ENCODE data around the gene MYT1. TPM values are rescaled to one million over a fixed set of nuclear protein-coding genes. Genes with fewer than 3 reads are reported as not detected.

Gene MYT1
- total RNA-seq, 1 experiment from 2014 or later, result 0.22 TPM

DNA sequence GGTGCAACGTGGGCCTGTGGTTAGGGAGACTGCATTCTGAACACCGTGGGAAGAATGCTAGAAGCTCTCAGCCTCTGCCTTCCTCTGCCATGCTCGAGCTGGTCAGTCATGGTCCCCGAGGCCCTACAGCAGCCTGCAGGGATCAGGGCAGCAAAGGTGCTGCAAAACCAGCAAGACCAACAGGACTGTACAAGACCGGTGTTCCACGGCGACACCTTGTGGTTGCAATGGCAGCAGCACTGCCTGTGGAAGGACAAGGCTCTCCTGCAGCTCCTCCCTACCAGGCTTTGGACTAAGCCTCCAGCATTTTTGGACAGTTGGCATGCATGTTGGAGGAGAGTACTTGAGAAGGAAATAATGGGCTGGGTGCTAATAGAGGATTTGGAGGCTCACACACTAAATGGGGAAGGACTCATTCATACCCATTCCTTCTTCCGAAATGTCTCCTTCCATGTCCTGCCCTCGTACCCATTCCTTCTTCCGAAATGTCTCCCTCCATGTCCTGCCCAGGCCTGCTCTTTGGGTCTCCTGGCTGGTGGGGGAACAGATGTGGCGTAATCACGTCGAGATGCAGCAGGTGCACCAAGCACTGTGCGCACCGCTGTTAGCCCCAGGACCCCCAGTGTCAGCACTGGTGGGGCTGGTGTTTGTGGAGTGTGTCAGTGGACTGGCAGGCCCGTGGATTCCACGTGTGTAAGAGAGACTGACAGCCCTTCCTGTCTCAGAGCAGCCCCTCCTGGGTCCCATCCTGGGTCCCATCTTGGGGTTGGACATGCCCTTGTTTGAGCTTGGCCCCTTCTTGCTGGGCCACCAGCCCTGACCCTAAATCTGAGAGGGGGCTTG lies 18.6 kb upstream of the MYT1 start:
- no peak overlapping the region for H3K27ac ChIP-seq (ENCODE audit: low read length)
- 0 out of 2 replicates have a peak, but pooled peaks cover 9% of the 10 kb centered on the region for H3K4me1 ChIP-seq (ENCODE audit: insufficient read depth, low read length)
- POLR2A ChIA-PET (ENCODE audit: unreplicated experiment), result no interaction called here
- TF ChIP-seq, protein P1, sequence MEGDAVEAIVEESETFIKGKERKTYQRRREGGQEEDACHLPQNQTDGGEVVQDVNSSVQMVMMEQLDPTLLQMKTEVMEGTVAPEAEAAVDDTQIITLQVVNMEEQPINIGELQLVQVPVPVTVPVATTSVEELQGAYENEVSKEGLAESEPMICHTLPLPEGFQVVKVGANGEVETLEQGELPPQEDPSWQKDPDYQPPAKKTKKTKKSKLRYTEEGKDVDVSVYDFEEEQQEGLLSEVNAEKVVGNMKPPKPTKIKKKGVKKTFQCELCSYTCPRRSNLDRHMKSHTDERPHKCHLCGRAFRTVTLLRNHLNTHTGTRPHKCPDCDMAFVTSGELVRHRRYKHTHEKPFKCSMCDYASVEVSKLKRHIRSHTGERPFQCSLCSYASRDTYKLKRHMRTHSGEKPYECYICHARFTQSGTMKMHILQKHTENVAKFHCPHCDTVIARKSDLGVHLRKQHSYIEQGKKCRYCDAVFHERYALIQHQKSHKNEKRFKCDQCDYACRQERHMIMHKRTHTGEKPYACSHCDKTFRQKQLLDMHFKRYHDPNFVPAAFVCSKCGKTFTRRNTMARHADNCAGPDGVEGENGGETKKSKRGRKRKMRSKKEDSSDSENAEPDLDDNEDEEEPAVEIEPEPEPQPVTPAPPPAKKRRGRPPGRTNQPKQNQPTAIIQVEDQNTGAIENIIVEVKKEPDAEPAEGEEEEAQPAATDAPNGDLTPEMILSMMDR (conservative IDR thresholded peaks at IDR 0.05; ENCODE audit: low read depth, low read length), result peak; percentile 53
- no peak for TF ChIP-seq EZH2 (IDR thresholded peaks at IDR 0.05; ENCODE audit: low read length, unreplicated experiment)
- H2AFZ ChIP-seq (ENCODE audit: low read length), result no peak overlapping the region
- H3K36me3 ChIP-seq (ENCODE audit: low read depth, low read length), result no peaks in the 10 kb centered on the region
- ATAC-seq (no peak), DNase-seq (no peak)
- CTCF ChIA-PET, result no interaction called here
- no peaks in the 10 kb centered on the region for H4K20me1 ChIP-seq (ENCODE audit: low read length)
- no peak overlapping the region for H3K9ac ChIP-seq (ENCODE audit: low read length)
- no peaks in the 10 kb centered on the region for H3F3A ChIP-seq (ENCODE audit: low read length, unreplicated experiment)
- H3K9me2 ChIP-seq (replicated peaks; ENCODE audit: low read length), result no peaks in the 10 kb centered on the region
- H3K4me3 ChIP-seq (ENCODE audit: low read length), result no peak overlapping the region
- no peak overlapping the region for H3K4me2 ChIP-seq (ENCODE audit: low read length)
- intact Hi-C loops (cut with micrococcal nuclease), result no loop called here
- H3K79me2 ChIP-seq (ENCODE audit: low read length), result no peaks in the 10 kb centered on the region
- BruUV-seq (replicated peaks), result no TSS peak
- H3K9me3 ChIP-seq (ENCODE audit: low read length), result 0 out of 2 replicates have a peak, but pooled peaks cover 8% of the 10 kb centered on the region
- H3K27me3 ChIP-seq (ENCODE audit: low read length), result no peaks in the 10 kb centered on the region

DNA sequence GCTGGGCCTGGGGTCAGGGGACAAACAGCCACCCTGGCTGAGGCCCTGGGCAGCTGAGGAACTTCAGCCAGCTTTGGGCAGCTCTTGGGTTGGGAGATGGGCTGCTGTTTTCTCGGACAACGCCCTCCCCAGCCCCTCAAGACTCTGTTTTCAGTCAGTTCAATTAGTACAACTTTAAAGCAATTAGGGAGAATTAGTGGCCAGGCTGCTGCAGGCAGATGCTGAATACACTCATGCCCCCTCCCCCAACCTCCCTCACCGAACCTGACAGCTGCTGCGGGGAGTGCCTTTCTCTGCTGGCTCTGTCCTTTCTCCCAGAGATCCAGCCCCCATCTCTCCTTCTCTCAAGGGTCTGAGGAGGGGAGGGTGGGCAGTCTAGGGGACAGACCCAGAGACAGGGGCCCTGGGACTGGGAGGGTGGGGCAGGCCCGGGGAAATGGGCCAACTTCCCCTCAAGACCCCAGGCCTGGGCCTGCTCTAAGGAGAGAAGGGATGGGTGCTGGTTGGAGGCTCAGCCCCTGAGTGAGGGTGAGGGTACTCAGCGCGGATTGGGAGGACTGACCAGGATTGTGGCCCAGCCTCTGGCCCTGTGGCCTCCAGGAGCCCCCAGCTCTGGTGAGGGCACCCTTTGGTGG lies 17.8 kb upstream of the MYT1 start:
- DNase-seq (no peak), ATAC-seq (no peak)
- Histone ChIP-seq H2AFZ (ENCODE audit: low read length) (no peak overlapping the region), H3K79me2 (ENCODE audit: low read length) (no peaks in the 10 kb centered on the region), H3K4me1 (ENCODE audit: insufficient read depth, low read length) (peaks cover 10% of the 10 kb centered on the region; the same call in 1 of the 2 replicates), H3K36me3 (ENCODE audit: low read depth, low read length) (no peaks in the 10 kb centered on the region), H3K4me3 (ENCODE audit: low read length) (no peak overlapping the region), H4K20me1 (ENCODE audit: low read length) (no peaks in the 10 kb centered on the region), H3K4me2 (ENCODE audit: low read length) (no peak overlapping the region), H3K9ac (ENCODE audit: low read length) (no peak overlapping the region), H3K27me3 (ENCODE audit: low read length) (no peaks in the 10 kb centered on the region), H3K9me2 (replicated peaks; ENCODE audit: low read length) (no peaks in the 10 kb centered on the region), H3F3A (ENCODE audit: low read length, unreplicated experiment) (no peaks in the 10 kb centered on the region), H3K27ac (ENCODE audit: low read length) (no peak overlapping the region), H3K9me3 (ENCODE audit: low read length) (0 out of 2 replicates have a peak, but pooled peaks cover 8% of the 10 kb centered on the region)
- intact Hi-C loops (cut with micrococcal nuclease), result no loop called here
- POLR2A ChIA-PET (ENCODE audit: unreplicated experiment), result no interaction called here
- CTCF ChIA-PET, result no interaction called here
- BruUV-seq (replicated peaks), result no TSS peak
- TF ChIP-seq, protein P1 (conservative IDR thresholded peaks at IDR 0.05; ENCODE audit: low read depth, low read length), result no peak
- TF ChIP-seq EZH2 (IDR thresholded peaks at IDR 0.05; ENCODE audit: low read length, unreplicated experiment) (no peak), EZH2phosphoT487 (IDR thresholded peaks at IDR 0.05; ENCODE audit: borderline replicate concordance, low read length) (no peak)

Measured in PC-3 (cell line).